GM18498 (cell line): ENCODE measurements around the gene TAB3.
A peak's percentile ranks its signal among the peaks of the same experiment; 100 is the strongest.

ENCODE experiments used
- ATAC-seq: cut with Tn5 transposase; IDR thresholded peaks from one replicate; pipeline ENCODE4 v1.9.1; 2021; ENCODE audit warnings: mild to moderate bottlenecking, moderate library complexity; ENCODE audit not compliant: unreplicated experiment

Gene TAB3

GRCh38 chrX:30889147-30890140 lies at the start of gene TAB3:
Gene TAB3 (minus strand): TSS chrX:30889254. CDS start chrX:30859588, 29,666 bp downstream.
- ATAC-seq, result peak; percentile 94

- ATAC-seq, result no peak
These were observed 49.2 kb upstream of the TAB3 start for GRCh38 chrX:30938295-30938694.

GRCh38 chrX:30935985-30936384 lies 46.9 kb upstream of the TAB3 start:
- no peak for ATAC-seq

- ATAC-seq, result no peak
These were observed 42.9 kb upstream of the TAB3 start for GRCh38 chrX:30931920-30932319.

- ATAC-seq, result no peak
These were observed 41.6 kb upstream of the TAB3 start for GRCh38 chrX:30930679-30931078.

- ATAC-seq, result no peak
These were observed 41.1 kb upstream of the TAB3 start for GRCh38 chrX:30930143-30930542.

GRCh38 chrX:30920271-30920670 lies 31.2 kb upstream of the TAB3 start:
- ATAC-seq, result no peak

GRCh38 chrX:30918480-30918879 lies 29.4 kb upstream of the TAB3 start:
- no peak for ATAC-seq

GRCh38 chrX:30913492-30913891 lies 24.4 kb upstream of the TAB3 start:
- ATAC-seq, result no peak

GRCh38 chrX:30910124-30910860 lies 21.2 kb upstream of the TAB3 start:
- ATAC-seq, result no peak

- ATAC-seq, result no peak
These were observed 17.7 kb upstream of the TAB3 start for GRCh38 chrX:30906726-30907125.

GRCh38 chrX:30905321-30905720 lies 16.3 kb upstream of the TAB3 start:
- no peak for ATAC-seq

GRCh38 chrX:30904632-30905031 lies 15.6 kb upstream of the TAB3 start:
- no peak for ATAC-seq

- ATAC-seq, result no peak
These were observed 15.1 kb upstream of the TAB3 start for GRCh38 chrX:30904186-30904585.

GRCh38 chrX:30900227-30900626 lies 11.2 kb upstream of the TAB3 start:
- no peak for ATAC-seq

- ATAC-seq, result no peak
These were observed 9.8 kb upstream of the TAB3 start for GRCh38 chrX:30898886-30899285.

GRCh38 chrX:30895370-30895769 lies 6.3 kb upstream of the TAB3 start:
- ATAC-seq, result no peak

- no peak for ATAC-seq
These were observed 4.2 kb upstream of the TAB3 start for GRCh38 chrX:30893206-30893605.

GRCh38 chrX:30892591-30892990 lies 3.5 kb upstream of the TAB3 start:
- no peak for ATAC-seq

- ATAC-seq, result peak; percentile 36
These were observed 418 bp downstream of the TAB3 start for GRCh38 chrX:30888526-30889146.

- no peak for ATAC-seq
These were observed 1.3 kb downstream of the TAB3 start for GRCh38 chrX:30887721-30888120.
